Parathyroid adenoma (tissue), 2 donors: ENCODE data around the gene TMEM174.

ENCODE experiments used
- H2AFZ ChIP-seq: fragments of 300-600 bp; sonication (generic); one replicate; pipeline ENCODE4 v1.7.0; 2017; ENCODE audit warnings: antibody characterized with exemption, mild to moderate bottlenecking
- H3K27ac ChIP-seq: fragments of 300-600 bp; sonication (generic); one replicate; pipeline ENCODE4 v1.7.0; 2017
- H3K27me3 ChIP-seq: fragments of 300-600 bp; sonication (generic); one replicate; pipeline ENCODE4 v1.7.0; 2017; ENCODE audit warnings: low read length; ENCODE audit not compliant: control insufficient read depth, insufficient read depth
- H3K36me3 ChIP-seq: fragments of 300-600 bp; sonication (generic); one replicate; pipeline ENCODE4 v1.7.0; 2017; ENCODE audit warnings: low read length; ENCODE audit not compliant: control insufficient read depth, insufficient read depth
- H3K4me1 ChIP-seq: fragments of 300-600 bp; sonication (generic); one replicate; pipeline ENCODE4 v1.7.0; 2017; ENCODE audit warnings: control low read depth
- H3K4me2 ChIP-seq: fragments of 300-600 bp; sonication (generic); one replicate; pipeline ENCODE4 v1.7.0; 2017; ENCODE audit warnings: low read length
- H3K4me3 ChIP-seq: fragments of 300-600 bp; sonication (generic); one replicate; pipeline ENCODE4 v1.7.0; 2017; ENCODE audit warnings: low read depth, low read length
- H3K79me2 ChIP-seq: fragments of 300-600 bp; sonication (generic); one replicate; pipeline ENCODE4 v1.7.0; 2017; ENCODE audit warnings: control low read depth
- H3K9ac ChIP-seq: fragments of 300-600 bp; sonication (generic); one replicate; pipeline ENCODE4 v1.7.0; 2017; ENCODE audit warnings: mild to moderate bottlenecking
- H3K9me3 ChIP-seq: fragments of 300-600 bp; sonication (generic); one replicate; pipeline ENCODE4 v1.7.0; 2017; ENCODE audit warnings: low read length; ENCODE audit not compliant: control insufficient read depth
- CTCF ChIP-seq: fragments of 300-600 bp; sonication (generic); IDR thresholded peaks from one replicate; pipeline ENCODE4 v1.7.0; 2017; ENCODE audit warnings: antibody characterized with exemption, mild to moderate bottlenecking
- donor health status: primary hyperparathyroidism.

The TMEM174 gene

GRCh38 chr5:73136055-73136562, 36.9 kb upstream of the TMEM174 start:
- Histone ChIP-seq H3K4me2 (no peak overlapping the region), H3K9ac (no peak overlapping the region), H3K36me3 (no peaks in the 10 kb centered on the region), H2AFZ (no peak overlapping the region), H3K9me3 (no peaks in the 10 kb centered on the region), H3K4me1 (no peaks in the 10 kb centered on the region), H3K4me3 (no peak overlapping the region), H3K27me3 (no peaks in the 10 kb centered on the region), H3K79me2 (no peaks in the 10 kb centered on the region), H3K27ac (no peak overlapping the region)
- TF ChIP-seq CTCF, result no peak

- no peaks in the 10 kb centered on the region for H3K27me3 ChIP-seq
These were observed 35.1 kb upstream of the TMEM174 start for GRCh38 chr5:73137563-73138530.

GRCh38 chr5:73139485-73139884, 33.5 kb upstream of the TMEM174 start:
- Histone ChIP-seq H3K27me3 (no peaks in the 10 kb centered on the region), H3K4me1 (no peaks in the 10 kb centered on the region), H2AFZ (no peak overlapping the region), H3K4me2 (no peak overlapping the region), H3K9ac (no peak overlapping the region), H3K4me3 (no peak overlapping the region), H3K79me2 (no peaks in the 10 kb centered on the region), H3K36me3 (no peaks in the 10 kb centered on the region), H3K9me3 (no peaks in the 10 kb centered on the region), H3K27ac (no peak overlapping the region)
- TF ChIP-seq CTCF, result no peak

More at GRCh38 chr5:73137563-73138530, 35.1 kb upstream of the TMEM174 start:
- Histone ChIP-seq H2AFZ (no peak overlapping the region), H3K36me3 (no peaks in the 10 kb centered on the region), H3K4me2 (no peak overlapping the region), H3K4me1 (no peaks in the 10 kb centered on the region), H3K79me2 (no peaks in the 10 kb centered on the region), H3K9ac (no peak overlapping the region), H3K27ac (no peak overlapping the region), H3K9me3 (no peaks in the 10 kb centered on the region), H3K4me3 (no peak overlapping the region)
- no peak for TF ChIP-seq CTCF

- no peak overlapping the region for H3K27ac ChIP-seq
- H3K9ac ChIP-seq, result no peak overlapping the region
- no peak overlapping the region for H2AFZ ChIP-seq
- no peaks in the 10 kb centered on the region for H3K79me2 ChIP-seq
- no peak for TF ChIP-seq CTCF
- H3K4me2 ChIP-seq, result no peak overlapping the region
- H3K4me1 ChIP-seq, result no peaks in the 10 kb centered on the region
- H3K36me3 ChIP-seq, result no peaks in the 10 kb centered on the region
- no peaks in the 10 kb centered on the region for H3K27me3 ChIP-seq
- no peak overlapping the region for H3K4me3 ChIP-seq
- H3K9me3 ChIP-seq, result no peaks in the 10 kb centered on the region
These were observed 32.2 kb upstream of the TMEM174 start for GRCh38 chr5:73140801-73141200.
